ENCODE data around the gene PAK4. TPM values are rescaled to one million over a fixed set of nuclear protein-coding genes. Genes with fewer than 3 reads are reported as not detected.

The PAK4 gene
- total and polyA plus RNA-seq, 10 of the 15 experiments (the other 5 are each of a cell fraction or from before 2014, with no cell fraction given), result 0.08 to 19.3 (median 5.9) TPM

GRCh38 chr19:39078436-39079200, 47.0 kb upstream of the PAK4 start:
- Histone ChIP-seq H3K9me3 (replicated peaks; ENCODE audit: control insufficient read depth, insufficient read depth, low read length) (no peaks in the 10 kb centered on the region), H4K20me1 (ENCODE audit: control insufficient read depth, insufficient read depth) (no peaks in the 10 kb centered on the region), H3K36me3 (ENCODE audit: control insufficient read depth in 2 of 2, insufficient read depth in 2 of 2, low read length in 1 of 2) (no peaks in the 10 kb centered on the region), H3K4me3 (no peak overlapping the region), H2AFZ (ENCODE audit: control insufficient read depth, low read depth, low read length) (no peak overlapping the region), H3K4me1 (ENCODE audit: control insufficient read depth, insufficient read depth, low read length) (no peaks in the 10 kb centered on the region), H3K27me3 (replicated peaks in 1 of 2; ENCODE audit: control insufficient read depth in 2 of 2, insufficient read depth in 2 of 2, low read length in 1 of 2) (peaks cover 0 to 1% of the 10 kb centered on the region in 2 experiments; a peak in 1 of 4 replicates), H3K79me2 (ENCODE audit: control insufficient read depth, insufficient read depth, low read length) (no peaks in the 10 kb centered on the region), H3K27ac (ENCODE audit: control insufficient read depth, insufficient read depth) (no peak overlapping the region), H3K4me2 (ENCODE audit: control insufficient read depth, insufficient read depth) (no peak overlapping the region), H3K9ac (ENCODE audit: control insufficient read depth, insufficient read depth, low read length) (no peak overlapping the region)
- in situ Hi-C loops (cut with MboI), result no loop called here
- BruUV-seq (replicated peaks), result no TSS peak
- POLR2A ChIA-PET, result interaction anchor here (0.5 kb wide), 1 partner anchor 617 kb away, joined by 4 read pairs; no protein-coding TSS in a partner anchor
- CTCF ChIA-PET, result interaction anchor here (0.6 to 1.0 kb wide), 3 partner anchors 12 to 116 kb away, joined by 3 to 4 read pairs (median 3); no protein-coding TSS in a partner anchor
- WGBS (ENCODE audit: insufficient coverage, insufficient replicate concordance, low lambda C conversion rate, missing lambda C conversion rate), result 21% methylated on average over 7 of the region's 7 CpGs
- ATAC-seq (no peak), FAIRE-seq (no peak), DNase-seq (ENCODE audit: low read depth, low spot score) (no peak)
- intact Hi-C loops (cut with micrococcal nuclease; ENCODE audit: unreplicated experiment), result no loop called here
- RAD21 ChIA-PET (ENCODE audit: unreplicated experiment), result interaction anchor here (0.6 kb wide), 1 partner anchor 17 kb away, joined by 3 read pairs; no protein-coding TSS in a partner anchor
- SMC1A ChIA-PET (ENCODE audit: uncharacterized antibody, unreplicated experiment), result no interaction called here
- no peak for TF ChIP-seq USF1 (IDR thresholded peaks at IDR 0.05; ENCODE audit: borderline replicate concordance, extremely low read length, insufficient read depth, low read depth, low read length)
- no peak for TF ChIP-seq CHD1 (IDR thresholded peaks at IDR 0.05; ENCODE audit: low read depth, low read length)
- TF ChIP-seq KAT2A (conservative IDR thresholded peaks at IDR 0.05; ENCODE audit: control insufficient read depth, low read depth, low read length), result no peak
- no peak for TF ChIP-seq YY1 (IDR thresholded peaks at IDR 0.05; ENCODE audit: low read depth, low read length)
- no peak for TF ChIP-seq ELK1 (IDR thresholded peaks at IDR 0.05; ENCODE audit: low read depth, low read length)
- no peak for TF ChIP-seq POLR2AphosphoS5 (IDR thresholded peaks at IDR 0.05; ENCODE audit: low read length)
- no peak for TF ChIP-seq SREBF1 (IDR thresholded peaks at IDR 0.05; ENCODE audit: low read length)
- no peak for TF ChIP-seq SMC3 (IDR thresholded peaks at IDR 0.05; ENCODE audit: borderline replicate concordance, low read length)
- TF ChIP-seq SREBF2 (IDR thresholded peaks at IDR 0.05; ENCODE audit: low read length), result no peak
- no peak for TF ChIP-seq MAX (IDR thresholded peaks at IDR 0.05; ENCODE audit: low read depth, low read length)
- no peak for TF ChIP-seq PML (IDR thresholded peaks at IDR 0.05; ENCODE audit: low read length)
- TF ChIP-seq CUX1 (IDR thresholded peaks at IDR 0.05; ENCODE audit: insufficient replicate concordance, low read depth, low read length), result no peak
- no peak for TF ChIP-seq SP1 (IDR thresholded peaks at IDR 0.05; ENCODE audit: low read depth, low read length)
- no peak for TF ChIP-seq RAD21 (IDR thresholded peaks at IDR 0.05; ENCODE audit: insufficient read depth, low read depth, low read length)
- no peak for TF ChIP-seq MLLT1 (IDR thresholded peaks at IDR 0.05)
